Lung (tissue), 12 donors: ENCODE results near the gene RNF8. TPM values are rescaled to one million over a fixed set of nuclear protein-coding genes. Genes with fewer than 3 reads are reported as not detected.

Source experiments
- ATAC-seq: fragments of 200-7000 bp; cut with Tn5 transposase; one replicate; pipeline ENCODE4 v1.9.1; 2020; ENCODE audit warnings: moderate number of reproducible peaks; ENCODE audit not compliant: insufficient read depth, low FRiP score
- DNase-seq, 3 donors: peaks; one replicate each; pipeline ENCODE4 v3.0.0-alpha.2; 2013 to 2017
- H3K27ac ChIP-seq, 2 donors: one replicate each; pipeline ENCODE4 v1.5.1; 2013; ENCODE audit warnings: mild to moderate bottlenecking in 2 of 2, moderate library complexity in 2 of 2, control low read depth in 1 of 2, inconsistent platforms in 1 of 2, low read depth in 1 of 2, low read length in 1 of 2
- H3K27me3 ChIP-seq, 3 donors: one replicate each; pipeline ENCODE4 v1.5.1; 2013; ENCODE audit warnings: low read length in 2 of 3; ENCODE audit not compliant: control insufficient read depth in 3 of 3, insufficient read depth in 3 of 3
- H3K36me3 ChIP-seq, 4 donors: one replicate each; pipeline ENCODE4 v1.5.1; 2013; ENCODE audit warnings: low read length in 4 of 4, mild to moderate bottlenecking in 1 of 4, moderate library complexity in 1 of 4; ENCODE audit not compliant: control insufficient read depth in 4 of 4, insufficient read depth in 4 of 4
- H3K4me1 ChIP-seq, 5 donors: one replicate each; pipeline ENCODE4 v1.5.1; 2013; ENCODE audit warnings: low read length in 5 of 5, mild to moderate bottlenecking in 2 of 5, moderate library complexity in 1 of 5; ENCODE audit not compliant: control insufficient read depth in 5 of 5, insufficient read depth in 5 of 5
- H3K4me3 ChIP-seq: one replicate; pipeline ENCODE4 v1.5.1; 2013; ENCODE audit warnings: mild to moderate bottlenecking, control low read depth, moderate library complexity
- H3K9ac ChIP-seq, 2 donors: one replicate each; pipeline ENCODE4 v1.5.1; 2013; ENCODE audit warnings: low read length in 2 of 2, control low read depth in 1 of 2; ENCODE audit not compliant: insufficient read depth in 1 of 2
- H3K9me3 ChIP-seq, 4 donors: one replicate each; pipeline ENCODE4 v1.5.1; 2013; ENCODE audit warnings: low read length in 3 of 4, mild to moderate bottlenecking in 1 of 4, moderate library complexity in 1 of 4; ENCODE audit not compliant: control insufficient read depth in 4 of 4, insufficient read depth in 3 of 4
- WGBS, 2 donors: extraction: QIAGEN DNeasy Blood & Tissue Kit; methylation state at CpG; one replicate each; pipeline ENCODE4 v1.1.7; 2013; 5-methylcytosine and 5-hydroxymethylcytosine counted together
- polyA plus RNA-seq, 2 donors: library from polyadenylated mRNA; stranded (reverse); fragments of 200-250 nt; gene quantifications; one replicate each; pipeline ENCODE4 v1.2.1, GENCODE V29; 2013
- total RNA-seq, 2 donors: library from RNA; depleted of rRNA in 1 of 2; stranded (reverse); fragments of >200 nt in 1 of 2; gene quantifications; one replicate each; pipeline ENCODE4 v1.2.1, GENCODE V29; 2014 to 2021
- TF ChIP-seq, protein P1 (sequence below): IDR thresholded peaks from 2 replicates; pipeline ENCODE4 v1.5.1; 2012; ENCODE audit warnings: mild to moderate bottlenecking; ENCODE audit errors: control extremely low read depth, extremely low read depth
- donor health status: control.
- donor health status: control.
- donor health status: Bipolar disorder and iron deficiency.
- donor health status: healthy.
- donor health status: DM: yes; HTN: yes; CAD: no.

The RNF8 gene
- total and polyA plus RNA-seq, 4 donors = 10.5 to 28.1 (median 12.7) TPM

- 49 to 57% methylated on average over 3 of the region's 3 CpGs for WGBS, 2 donors
- TF ChIP-seq, protein P1, sequence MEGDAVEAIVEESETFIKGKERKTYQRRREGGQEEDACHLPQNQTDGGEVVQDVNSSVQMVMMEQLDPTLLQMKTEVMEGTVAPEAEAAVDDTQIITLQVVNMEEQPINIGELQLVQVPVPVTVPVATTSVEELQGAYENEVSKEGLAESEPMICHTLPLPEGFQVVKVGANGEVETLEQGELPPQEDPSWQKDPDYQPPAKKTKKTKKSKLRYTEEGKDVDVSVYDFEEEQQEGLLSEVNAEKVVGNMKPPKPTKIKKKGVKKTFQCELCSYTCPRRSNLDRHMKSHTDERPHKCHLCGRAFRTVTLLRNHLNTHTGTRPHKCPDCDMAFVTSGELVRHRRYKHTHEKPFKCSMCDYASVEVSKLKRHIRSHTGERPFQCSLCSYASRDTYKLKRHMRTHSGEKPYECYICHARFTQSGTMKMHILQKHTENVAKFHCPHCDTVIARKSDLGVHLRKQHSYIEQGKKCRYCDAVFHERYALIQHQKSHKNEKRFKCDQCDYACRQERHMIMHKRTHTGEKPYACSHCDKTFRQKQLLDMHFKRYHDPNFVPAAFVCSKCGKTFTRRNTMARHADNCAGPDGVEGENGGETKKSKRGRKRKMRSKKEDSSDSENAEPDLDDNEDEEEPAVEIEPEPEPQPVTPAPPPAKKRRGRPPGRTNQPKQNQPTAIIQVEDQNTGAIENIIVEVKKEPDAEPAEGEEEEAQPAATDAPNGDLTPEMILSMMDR = no peak
- H3K36me3 ChIP-seq = peaks cover 5 to 14% (median 8%) of the 10 kb centered on the region in 4 donors
- no peaks in the 10 kb centered on the region for H3K27me3 ChIP-seq
- H3K4me3 ChIP-seq = no peak overlapping the region
- H3K27ac ChIP-seq = no peak overlapping the region
- no peaks in the 10 kb centered on the region for H3K9me3 ChIP-seq
- DNase-seq (peak in 1 of 3 donors; percentile 27), ATAC-seq (no peak)
- peaks cover 0 to 8% (median 3%) of the 10 kb centered on the region in 5 donors for H3K4me1 ChIP-seq
- no peak overlapping the region for H3K9ac ChIP-seq
Observed at GRCh38 chr6:37359039-37359438, 5.3 kb downstream of the RNF8 start.

- ATAC-seq (no peak), DNase-seq (no peak)
- TF ChIP-seq, protein P1 = no peak
- Histone ChIP-seq H3K4me3 (no peak overlapping the region), H3K27ac (no peak overlapping the region), H3K4me1 (peaks cover 0 to under 1% (median 0%) of the 10 kb centered on the region in 5 donors), H3K9ac (no peak overlapping the region), H3K27me3 (no peaks in the 10 kb centered on the region), H3K36me3 (peaks cover 5 to 14% (median 8%) of the 10 kb centered on the region in 4 donors), H3K9me3 (no peaks in the 10 kb centered on the region)
- 66 to 67% methylated on average over 2 of the region's 2 CpGs for WGBS, 2 donors
Observed at GRCh38 chr6:37362101-37362828, 8.5 kb downstream of the RNF8 start.

DNA sequence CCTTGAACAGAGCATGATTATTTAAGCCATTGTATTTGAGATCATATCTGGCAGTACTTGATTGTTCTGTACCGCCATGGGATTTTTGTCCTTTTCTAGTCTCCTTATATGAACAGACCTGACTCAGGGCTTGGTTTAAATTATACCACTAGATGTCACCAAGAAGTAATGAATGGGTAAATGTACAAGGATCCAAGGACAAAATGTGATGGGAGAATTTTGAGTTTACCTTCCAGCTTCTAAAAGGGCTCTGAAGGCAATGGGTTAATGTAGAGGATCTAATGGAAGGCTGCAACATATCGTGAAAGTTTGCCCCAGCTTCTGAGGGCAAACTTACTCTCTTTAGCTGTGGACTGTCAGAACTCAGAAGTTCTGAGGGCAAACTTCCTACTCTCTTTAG, 12.0 kb downstream of the RNF8 start:
- Histone ChIP-seq H3K4me1 (peaks cover 0 to 15% (median 3%) of the 10 kb centered on the region in 5 donors), H3K27me3 (no peaks in the 10 kb centered on the region), H3K36me3 (peaks cover 6 to 24% (median 15%) of the 10 kb centered on the region in 4 donors), H3K4me3 (no peak overlapping the region), H3K9ac (no peak overlapping the region), H3K27ac (no peak overlapping the region), H3K9me3 (no peaks in the 10 kb centered on the region)
- TF ChIP-seq, protein P1 = no peak
- WGBS, 2 donors = 52 to 54% methylated on average over 2 of the region's 2 CpGs
- peak in 1 of 3 donors; percentile 41 for DNase-seq
- ATAC-seq = no peak
